Measurements from ENCODE around the gene ZNF605. TPM values are rescaled to one million over a fixed set of nuclear protein-coding genes. Genes with fewer than 3 reads are reported as not detected.

The ZNF605 gene
- total and polyA plus RNA-seq, 7 experiments from 2014 or later = 0.98 to 17.8 (median 8.3) TPM

GRCh38 chr12:132926415-132926833 is 29.7 kb downstream of the ZNF605 start:
- H3K4me3 ChIP-seq (ENCODE audit: low read length) = peak overlapping the region; percentile 6
- Mint-ChIP-seq H3K27ac (no peak overlapping the region), H3K27me3 (no peaks in the 10 kb centered on the region), H3K9me3 (peaks cover 10 to 96% (median 81%) of the 10 kb centered on the region in 11 donors), H3K4me3 (no peak overlapping the region), H3K36me3 (peaks cover 38 to 77% (median 52%) of the 10 kb centered on the region in 5 donors), H3K4me1 (no peaks in the 10 kb centered on the region)
- ChIA-PET CTCF (no interaction called here), POLR2A (interaction anchor here (0.6 kb wide), 1 partner anchor 92 kb away, joined by 3 read pairs; no protein-coding TSS in a partner anchor)
- ATAC-seq (no peak), DNase-seq (no peak)
- H3K4me1 ChIP-seq (ENCODE audit: control insufficient read depth in 2 of 2, insufficient read depth in 2 of 2, low read length in 2 of 2) = no peaks in the 10 kb centered on the region
- H3K27me3 ChIP-seq (ENCODE audit: control insufficient read depth in 2 of 2, insufficient read depth in 2 of 2, low read length in 2 of 2) = no peaks in the 10 kb centered on the region
- intact Hi-C loops (cut with micrococcal nuclease) = no loop called here
- H3K36me3 ChIP-seq (ENCODE audit: control insufficient read depth in 2 of 3, insufficient read depth in 3 of 3, low read length in 3 of 3) = peaks cover 0 to 35% (median 9%) of the 10 kb centered on the region in 3 experiments
- peaks cover 26 to 92% (median 56%) of the 10 kb centered on the region in 3 experiments for H3K9me3 ChIP-seq (ENCODE audit: control insufficient read depth in 2 of 3, low read length in 3 of 3)
- no peak overlapping the region for H3K27ac ChIP-seq (ENCODE audit: low read depth, low read length)

DNA sequence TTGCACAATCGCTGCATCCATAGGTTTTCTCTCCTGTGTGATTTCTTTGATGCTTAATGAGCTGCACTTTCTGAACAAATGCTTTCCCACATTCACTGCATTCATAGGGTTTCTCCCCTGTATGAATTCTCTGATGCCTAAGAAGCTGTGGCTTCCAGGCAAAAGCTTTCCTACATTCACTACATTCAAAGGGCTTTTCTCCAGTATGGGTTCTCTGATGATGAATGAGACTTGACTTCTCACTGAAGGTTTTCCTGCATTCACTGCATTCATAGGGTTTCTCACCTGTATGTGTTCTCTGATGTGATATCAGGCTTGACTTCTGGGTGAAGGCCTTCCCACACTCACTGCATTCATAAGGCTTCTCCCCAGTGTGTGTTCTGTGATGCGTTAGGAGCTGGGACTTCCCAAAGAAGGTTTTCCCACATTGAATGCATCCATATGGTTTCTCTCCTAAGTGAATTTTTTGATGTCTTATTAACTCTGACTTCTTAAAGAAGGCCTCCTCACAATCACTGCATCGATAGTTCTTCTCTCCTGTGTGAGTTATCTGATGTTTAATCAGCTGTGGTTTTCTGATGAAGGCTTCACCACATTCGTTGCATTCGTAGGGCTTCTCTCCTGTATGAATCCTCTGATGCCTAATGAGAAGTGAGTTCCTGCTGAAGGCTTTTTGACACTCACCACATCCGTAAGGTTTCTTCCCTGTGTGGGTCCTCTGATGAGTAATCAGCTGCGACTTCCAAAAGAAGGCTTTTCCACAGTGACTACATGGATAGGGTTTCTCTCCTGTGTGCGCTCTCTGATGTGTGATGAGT is 30.3 kb downstream of the ZNF605 start:
- Mint-ChIP-seq H3K27me3 (no peaks in the 10 kb centered on the region), H3K4me3 (no peak overlapping the region), H3K4me1 (no peaks in the 10 kb centered on the region), H3K27ac (no peak overlapping the region), H3K36me3 (peaks cover 39 to 75% (median 49%) of the 10 kb centered on the region in 5 donors), H3K9me3 (peaks cover 7 to 96% (median 81%) of the 10 kb centered on the region in 11 donors)
- CTCF ChIA-PET = no interaction called here
- H3K27me3 ChIP-seq (ENCODE audit: control insufficient read depth in 2 of 2, insufficient read depth in 2 of 2, low read length in 2 of 2) = no peaks in the 10 kb centered on the region
- peak overlapping the region; percentile 6 for H3K4me3 ChIP-seq (ENCODE audit: low read length)
- H3K4me1 ChIP-seq (ENCODE audit: control insufficient read depth in 2 of 2, insufficient read depth in 2 of 2, low read length in 2 of 2) = no peaks in the 10 kb centered on the region
- POLR2A ChIA-PET = interaction anchor here (0.6 to 1.5 kb wide), 2 partner anchors 17 to 148 kb away, joined by 3 to 4 read pairs; no protein-coding TSS in a partner anchor
- peaks cover 0 to 29% (median 9%) of the 10 kb centered on the region in 3 experiments for H3K36me3 ChIP-seq (ENCODE audit: control insufficient read depth in 2 of 3, insufficient read depth in 3 of 3, low read length in 3 of 3)
- no peak for ATAC-seq
- peaks cover 26 to 92% (median 54%) of the 10 kb centered on the region in 3 experiments for H3K9me3 ChIP-seq (ENCODE audit: control insufficient read depth in 2 of 3, low read length in 3 of 3)
- intact Hi-C loops (cut with micrococcal nuclease) = no loop called here
- H3K27ac ChIP-seq (ENCODE audit: low read depth, low read length) = no peak overlapping the region
- DNase-seq = no peak

DNA sequence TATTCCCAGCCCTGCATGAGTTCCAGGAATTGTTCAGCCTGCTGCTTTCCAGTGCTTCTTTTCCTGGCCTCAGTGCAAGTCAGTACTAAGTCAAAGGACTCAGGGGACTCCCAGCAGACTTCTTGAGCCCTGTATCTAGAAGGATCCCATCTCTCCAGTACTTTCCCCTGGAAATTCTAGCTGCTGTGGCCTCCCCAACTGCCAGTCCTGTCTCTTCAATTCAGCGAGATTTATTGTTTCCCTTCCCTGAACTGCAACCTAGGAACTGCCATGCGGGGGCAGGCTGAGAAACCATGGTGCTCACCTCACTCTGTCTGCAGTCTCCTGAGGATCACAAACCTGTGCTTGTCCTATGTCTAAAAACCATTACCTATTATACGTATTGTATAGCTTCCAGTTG is 31.8 kb downstream of the ZNF605 start:
- Mint-ChIP-seq H3K36me3 (peaks cover 34 to 65% (median 38%) of the 10 kb centered on the region in 5 donors), H3K9me3 (peaks cover 6 to 94% (median 77%) of the 10 kb centered on the region in 11 donors)

GRCh38 chr12:132923356-132923909 is 32.7 kb downstream of the ZNF605 start:
- Histone ChIP-seq H3K36me3 (ENCODE audit: control insufficient read depth in 2 of 3, insufficient read depth in 3 of 3, low read length in 3 of 3) (peaks cover 0 to 17% (median 9%) of the 10 kb centered on the region in 3 experiments), H3K4me1 (ENCODE audit: control insufficient read depth in 2 of 2, insufficient read depth in 2 of 2, low read length in 2 of 2) (no peaks in the 10 kb centered on the region), H3K9me3 (ENCODE audit: control insufficient read depth in 2 of 3, low read length in 3 of 3) (peaks cover 26 to 83% (median 52%) of the 10 kb centered on the region in 3 experiments), H3K4me3 (ENCODE audit: low read length) (no peak overlapping the region), H3K27ac (ENCODE audit: low read depth, low read length) (no peak overlapping the region), H3K27me3 (ENCODE audit: control insufficient read depth in 2 of 2, insufficient read depth in 2 of 2, low read length in 2 of 2) (no peaks in the 10 kb centered on the region)
- no peaks in the 10 kb centered on the region for H3K4me1 Mint-ChIP-seq
- POLR2A ChIA-PET = no interaction called here
- intact Hi-C loops (cut with micrococcal nuclease) = no loop called here
- no peak for DNase-seq
- peaks cover 3 to 94% (median 76%) of the 10 kb centered on the region in 11 donors for H3K9me3 Mint-ChIP-seq
- no peak overlapping the region for H3K4me3 Mint-ChIP-seq
- H3K36me3 Mint-ChIP-seq = peaks cover 28 to 57% (median 34%) of the 10 kb centered on the region in 5 donors
- no peak for ATAC-seq
- H3K27me3 Mint-ChIP-seq = no peaks in the 10 kb centered on the region
- H3K27ac Mint-ChIP-seq = no peak overlapping the region
- CTCF ChIA-PET = no interaction called here

More for the DNA sequence above, 31.8 kb downstream of the ZNF605 start:
- Histone ChIP-seq H3K27me3 (ENCODE audit: control insufficient read depth in 2 of 2, insufficient read depth in 2 of 2, low read length in 2 of 2) (no peaks in the 10 kb centered on the region), H3K9me3 (ENCODE audit: control insufficient read depth in 2 of 3, low read length in 3 of 3) (peaks cover 26 to 83% (median 47%) of the 10 kb centered on the region in 3 experiments), H3K4me1 (ENCODE audit: control insufficient read depth in 2 of 2, insufficient read depth in 2 of 2, low read length in 2 of 2) (no peaks in the 10 kb centered on the region), H3K36me3 (ENCODE audit: control insufficient read depth in 2 of 3, insufficient read depth in 3 of 3, low read length in 3 of 3) (peaks cover 0 to 21% (median 9%) of the 10 kb centered on the region in 3 experiments), H3K4me3 (ENCODE audit: low read length) (peak overlapping the region; percentile 5), H3K27ac (ENCODE audit: low read depth, low read length) (no peak overlapping the region)
- H3K27me3 Mint-ChIP-seq = no peaks in the 10 kb centered on the region
- DNase-seq = no peak
- no peak for ATAC-seq
- no peaks in the 10 kb centered on the region for H3K4me1 Mint-ChIP-seq
- ChIA-PET POLR2A (no interaction called here), CTCF (no interaction called here)
- intact Hi-C loops (cut with micrococcal nuclease) = no loop called here
- no peak overlapping the region for H3K27ac Mint-ChIP-seq
- H3K4me3 Mint-ChIP-seq = no peak overlapping the region

DNA sequence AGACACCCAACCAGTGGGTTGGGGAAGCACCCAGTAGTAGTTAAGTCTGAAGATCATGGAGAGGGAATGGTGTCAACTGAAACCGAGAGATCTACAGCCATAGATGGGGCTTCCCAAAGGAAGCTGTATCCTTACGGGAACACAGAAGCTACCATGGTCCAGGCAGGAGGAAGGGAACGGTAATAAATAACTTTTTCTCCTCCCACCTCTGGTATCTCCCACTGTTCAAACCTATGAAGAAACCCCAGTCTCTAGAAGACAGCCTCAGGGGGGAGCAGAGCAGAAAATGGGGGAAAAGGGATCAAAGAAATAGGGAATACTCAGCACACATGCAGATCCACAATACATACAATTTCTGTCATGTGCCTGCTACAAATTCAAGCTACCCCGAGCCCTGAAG is 33.4 kb downstream of the ZNF605 start:
- no peak for DNase-seq
- Mint-ChIP-seq H3K27ac (no peak overlapping the region), H3K4me3 (no peak overlapping the region), H3K36me3 (peaks cover 32 to 61% (median 34%) of the 10 kb centered on the region in 5 donors), H3K4me1 (no peaks in the 10 kb centered on the region), H3K27me3 (no peaks in the 10 kb centered on the region), H3K9me3 (peaks cover 3 to 94% (median 79%) of the 10 kb centered on the region in 11 donors)
- intact Hi-C loops (cut with micrococcal nuclease) = no loop called here
- Histone ChIP-seq H3K9me3 (ENCODE audit: control insufficient read depth in 2 of 3, low read length in 3 of 3) (peaks cover 26 to 85% (median 56%) of the 10 kb centered on the region in 3 experiments), H3K36me3 (ENCODE audit: control insufficient read depth in 2 of 3, insufficient read depth in 3 of 3, low read length in 3 of 3) (peaks cover 0 to 15% (median 9%) of the 10 kb centered on the region in 3 experiments), H3K4me3 (ENCODE audit: low read length) (no peak overlapping the region), H3K4me1 (ENCODE audit: control insufficient read depth in 2 of 2, insufficient read depth in 2 of 2, low read length in 2 of 2) (no peaks in the 10 kb centered on the region), H3K27ac (ENCODE audit: low read depth, low read length) (no peak overlapping the region), H3K27me3 (ENCODE audit: control insufficient read depth in 2 of 2, insufficient read depth in 2 of 2, low read length in 2 of 2) (no peaks in the 10 kb centered on the region)
- POLR2A ChIA-PET = no interaction called here
- ATAC-seq = no peak
- CTCF ChIA-PET = no interaction called here

DNA sequence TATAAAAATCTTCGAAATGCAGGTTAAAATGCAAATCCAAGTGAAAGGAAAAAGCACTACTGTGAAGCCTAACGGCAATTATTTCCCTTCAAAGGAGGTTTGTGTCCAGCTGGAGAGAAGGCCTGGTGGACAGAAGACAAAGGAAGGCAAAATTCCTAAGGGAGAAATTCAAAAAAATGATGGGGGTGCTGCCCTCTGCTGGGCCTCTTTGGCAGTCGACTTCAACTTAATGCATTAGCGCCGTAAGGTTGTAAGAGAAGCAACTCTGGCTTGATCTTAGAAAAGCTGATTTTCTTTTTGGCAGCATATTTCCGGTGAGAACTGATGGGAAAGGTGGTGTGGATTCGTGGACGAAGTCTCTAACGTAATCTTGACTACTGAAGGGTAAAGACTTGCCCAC is 34.4 kb downstream of the ZNF605 start:
- H3K4me1 Mint-ChIP-seq = no peaks in the 10 kb centered on the region
- Histone ChIP-seq H3K9me3 (ENCODE audit: control insufficient read depth in 2 of 3, low read length in 3 of 3) (peaks cover 23 to 82% (median 53%) of the 10 kb centered on the region in 3 experiments), H3K27me3 (ENCODE audit: control insufficient read depth in 2 of 2, insufficient read depth in 2 of 2, low read length in 2 of 2) (no peaks in the 10 kb centered on the region), H3K4me1 (ENCODE audit: control insufficient read depth in 2 of 2, insufficient read depth in 2 of 2, low read length in 2 of 2) (no peaks in the 10 kb centered on the region), H3K4me3 (ENCODE audit: low read length) (no peak overlapping the region), H3K36me3 (ENCODE audit: control insufficient read depth in 2 of 3, insufficient read depth in 3 of 3, low read length in 3 of 3) (peaks cover 0 to 13% (median 9%) of the 10 kb centered on the region in 3 experiments), H3K27ac (ENCODE audit: low read depth, low read length) (no peak overlapping the region)
- H3K4me3 Mint-ChIP-seq = no peak overlapping the region
- DNase-seq (no peak), ATAC-seq (no peak)
- peaks cover 27 to 56% (median 32%) of the 10 kb centered on the region in 5 donors for H3K36me3 Mint-ChIP-seq
- ChIA-PET POLR2A (no interaction called here), CTCF (no interaction called here)
- no peak overlapping the region for H3K27ac Mint-ChIP-seq
- intact Hi-C loops (cut with micrococcal nuclease) = no loop called here
- H3K9me3 Mint-ChIP-seq = peaks cover 3 to 92% (median 77%) of the 10 kb centered on the region in 11 donors
- H3K27me3 Mint-ChIP-seq = no peaks in the 10 kb centered on the region
